Epithelial cell of esophagus (primary cell): ENCODE results near the gene SETD5.
A peak's percentile ranks its signal among the peaks of the same experiment; 100 is the strongest.

Experiments
- DNase-seq: peaks from one replicate; pipeline ENCODE4 v3.0.0; 2010; ENCODE audit warnings: low read depth
- H3K4me3 ChIP-seq: 2 replicates; pipeline ENCODE4 v1.5.1; 2011; ENCODE audit warnings: mild to moderate bottlenecking, low read length, control low read depth
- TF ChIP-seq, protein P1 (sequence below): IDR thresholded peaks from 2 replicates; pipeline ENCODE4 v1.5.1; 2011; ENCODE audit warnings: low read depth, mild to moderate bottlenecking, low read length, control low read depth, inconsistent platforms; ENCODE audit not compliant: insufficient read depth; ENCODE audit errors: missing control alignments

Gene SETD5

DNA sequence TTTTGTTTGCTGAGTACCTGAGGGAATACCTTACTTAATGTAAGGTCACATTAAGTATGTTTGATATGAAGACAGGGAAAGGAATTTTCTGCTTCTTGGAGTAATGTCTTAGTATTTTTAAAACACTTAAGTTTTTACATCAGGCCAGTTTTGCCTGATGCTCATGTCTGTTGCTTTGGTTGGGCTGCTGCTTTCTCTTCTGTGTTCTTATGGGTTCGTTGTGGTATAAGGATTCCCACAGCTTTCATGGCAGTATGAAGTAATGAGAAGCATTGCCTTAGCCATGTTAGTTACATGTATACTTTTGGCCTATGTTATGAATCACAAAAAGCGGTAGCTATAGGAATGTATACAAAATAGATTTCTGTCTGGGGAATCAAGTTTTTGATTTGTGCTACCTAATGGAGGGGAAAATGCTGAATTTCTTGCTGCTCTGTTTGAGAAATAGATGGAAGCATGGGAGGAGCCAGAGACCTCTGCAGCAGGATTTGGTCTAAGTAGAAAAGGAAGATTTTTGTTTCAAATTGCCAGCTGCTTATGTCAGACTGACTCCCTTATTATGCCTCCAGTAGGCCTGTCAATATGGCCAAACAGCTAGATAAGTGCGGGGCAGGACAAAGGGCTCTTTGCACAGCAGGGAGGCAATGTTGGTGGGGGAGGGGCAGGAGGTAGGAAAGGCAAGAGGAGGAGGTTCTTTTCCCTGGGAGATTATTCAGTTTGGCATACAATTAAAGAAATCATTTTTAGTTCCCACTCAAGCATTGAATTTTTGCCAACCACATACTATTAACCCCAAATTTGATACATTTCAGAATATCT lies 5.2 kb downstream of the SETD5 start:
- peak; percentile 30 for DNase-seq
- peak overlapping the region; percentile 19 for H3K4me3 ChIP-seq
- TF ChIP-seq, protein P1, sequence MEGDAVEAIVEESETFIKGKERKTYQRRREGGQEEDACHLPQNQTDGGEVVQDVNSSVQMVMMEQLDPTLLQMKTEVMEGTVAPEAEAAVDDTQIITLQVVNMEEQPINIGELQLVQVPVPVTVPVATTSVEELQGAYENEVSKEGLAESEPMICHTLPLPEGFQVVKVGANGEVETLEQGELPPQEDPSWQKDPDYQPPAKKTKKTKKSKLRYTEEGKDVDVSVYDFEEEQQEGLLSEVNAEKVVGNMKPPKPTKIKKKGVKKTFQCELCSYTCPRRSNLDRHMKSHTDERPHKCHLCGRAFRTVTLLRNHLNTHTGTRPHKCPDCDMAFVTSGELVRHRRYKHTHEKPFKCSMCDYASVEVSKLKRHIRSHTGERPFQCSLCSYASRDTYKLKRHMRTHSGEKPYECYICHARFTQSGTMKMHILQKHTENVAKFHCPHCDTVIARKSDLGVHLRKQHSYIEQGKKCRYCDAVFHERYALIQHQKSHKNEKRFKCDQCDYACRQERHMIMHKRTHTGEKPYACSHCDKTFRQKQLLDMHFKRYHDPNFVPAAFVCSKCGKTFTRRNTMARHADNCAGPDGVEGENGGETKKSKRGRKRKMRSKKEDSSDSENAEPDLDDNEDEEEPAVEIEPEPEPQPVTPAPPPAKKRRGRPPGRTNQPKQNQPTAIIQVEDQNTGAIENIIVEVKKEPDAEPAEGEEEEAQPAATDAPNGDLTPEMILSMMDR: no peak

DNA sequence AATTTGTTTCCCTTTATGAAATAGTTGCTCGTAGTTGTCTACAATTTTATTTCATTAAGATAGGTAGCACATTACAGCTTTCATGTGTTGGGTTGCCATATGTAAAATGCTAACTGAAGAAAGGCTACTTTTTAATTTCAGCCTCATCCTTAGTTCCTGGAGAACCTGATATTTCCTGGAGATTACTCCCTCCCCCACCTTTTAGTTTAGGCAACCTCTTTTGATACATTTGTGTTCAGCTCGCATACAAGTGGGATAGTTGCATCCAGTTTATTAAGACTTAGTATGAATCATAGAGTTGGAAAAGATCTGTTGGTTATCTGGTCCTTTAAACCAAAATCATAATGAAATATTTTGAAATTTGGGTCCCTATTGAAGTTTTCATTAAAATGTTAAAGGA lies 6.0 kb downstream of the SETD5 start:
- no peak overlapping the region for H3K4me3 ChIP-seq
- TF ChIP-seq, protein P1: no peak
- DNase-seq: no peak

DNA sequence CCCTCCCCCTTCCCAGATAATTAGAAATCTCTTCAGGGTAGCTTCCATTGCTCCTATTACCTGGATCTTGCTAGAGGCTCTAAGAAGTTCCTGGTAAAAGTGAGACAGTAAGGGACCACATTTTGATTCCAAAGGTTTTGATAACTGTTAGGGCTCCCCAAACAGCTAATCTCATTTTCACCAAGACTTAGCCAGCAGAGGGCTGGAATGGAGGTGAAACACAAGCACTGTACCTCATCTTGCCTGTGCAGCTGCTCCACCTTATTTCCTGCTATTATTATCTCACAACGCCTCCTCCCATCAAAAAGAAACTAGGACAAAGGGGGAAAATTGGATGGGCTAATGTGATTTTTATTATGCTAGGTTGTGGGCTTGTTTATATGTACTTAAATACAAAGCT lies 7.3 kb downstream of the SETD5 start:
- DNase-seq: peak; percentile 53
- TF ChIP-seq, protein P1: peak; percentile 44
- no peak overlapping the region for H3K4me3 ChIP-seq

DNA sequence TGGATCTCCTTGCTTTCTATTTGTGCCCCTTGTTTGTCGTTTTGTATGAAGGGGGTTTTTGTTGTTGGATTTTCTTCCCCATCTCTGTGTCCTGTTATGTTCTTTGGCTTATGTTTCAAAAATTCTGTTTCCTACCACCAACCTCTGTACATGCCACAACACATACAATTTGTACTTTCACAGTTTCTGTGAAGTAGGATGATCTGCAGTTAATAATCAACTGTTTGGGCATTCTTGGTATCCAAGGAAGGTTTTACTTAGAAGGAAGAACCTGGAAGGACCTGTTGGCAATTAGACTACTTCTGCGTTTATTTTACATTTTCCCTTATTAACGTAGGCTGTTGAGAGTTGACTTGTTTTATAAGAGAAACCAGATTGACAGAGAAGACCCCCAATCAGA lies 8.3 kb downstream of the SETD5 start:
- TF ChIP-seq, protein P1: no peak
- H3K4me3 ChIP-seq: no peak overlapping the region
- DNase-seq: no peak

DNA sequence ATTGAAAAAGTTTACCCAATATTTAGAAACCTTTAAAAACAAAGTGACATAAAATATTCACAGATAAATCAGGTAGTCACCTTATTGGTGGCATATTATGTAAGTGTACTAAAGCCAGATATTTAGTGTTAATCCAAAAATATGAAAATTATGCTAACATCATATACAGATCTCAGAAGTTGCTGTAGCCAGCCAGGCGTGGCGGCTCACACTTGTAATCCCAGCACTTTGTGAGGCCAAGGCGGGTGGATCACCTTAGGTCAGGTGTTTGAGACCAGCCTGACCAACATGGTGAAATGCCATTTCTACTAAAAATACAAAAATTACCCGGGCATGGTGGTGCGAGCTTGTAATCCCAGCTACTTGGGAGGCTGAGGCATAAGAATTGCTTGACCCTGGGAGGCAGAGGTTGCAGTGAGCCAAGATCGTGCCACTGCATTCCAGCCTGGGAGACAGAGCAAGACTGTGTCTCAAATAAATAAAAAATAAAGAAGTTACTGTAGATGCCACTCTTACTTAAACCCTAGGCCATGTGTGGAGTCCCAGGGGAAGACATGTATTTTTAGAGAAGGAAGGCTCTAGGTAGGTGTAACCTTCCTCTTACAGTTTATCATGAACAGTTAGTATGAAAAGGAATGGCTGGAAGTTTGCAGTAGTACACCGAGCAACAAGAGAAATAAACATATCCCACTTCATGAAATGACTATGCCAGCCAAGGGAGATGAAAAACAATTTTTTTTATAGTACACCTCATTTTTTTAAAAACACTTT lies 9.6 kb downstream of the SETD5 start:
- H3K4me3 ChIP-seq: no peak overlapping the region
- no peak for DNase-seq
- TF ChIP-seq, protein P1: no peak

DNA sequence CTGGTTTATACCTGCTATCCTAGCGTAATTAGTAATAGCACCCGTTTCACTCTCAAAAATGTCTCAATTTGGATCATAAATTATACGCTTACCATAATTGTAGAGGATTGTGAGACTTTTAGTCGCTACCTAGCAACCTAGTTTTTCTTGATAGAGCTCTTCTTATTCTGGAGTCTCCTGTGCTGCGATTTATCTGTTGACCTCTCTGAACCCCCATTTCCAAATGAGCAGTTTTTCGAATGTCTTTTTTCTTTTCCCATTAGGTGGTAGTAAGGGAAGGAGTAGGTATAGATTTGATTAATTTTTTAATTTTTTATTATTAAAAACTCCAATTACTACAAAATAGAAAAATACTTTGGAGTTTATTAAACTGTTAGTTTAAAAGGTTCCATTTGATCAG lies 10.6 kb downstream of the SETD5 start:
- TF ChIP-seq, protein P1: no peak
- no peak for DNase-seq
- H3K4me3 ChIP-seq: no peak overlapping the region
